Astrocyte of the spinal cord (primary cell): ENCODE data around the gene MAMDC2.

Experiments
- DNase-seq: peaks from one replicate; pipeline ENCODE4 v3.0.0; 2011; ENCODE audit warnings: low read depth, low spot score
- H3K4me3 ChIP-seq: 2 replicates; pipeline ENCODE4 v1.5.1; 2011; ENCODE audit warnings: low read depth, mild to moderate bottlenecking, low read length, moderate library complexity
- CTCF ChIP-seq: IDR thresholded peaks from 2 replicates; pipeline ENCODE4 v1.5.1; 2012; ENCODE audit warnings: low read depth, mild to moderate bottlenecking, low read length, inconsistent platforms
- in situ Hi-C: cut with HindIII; loops from 2 replicates; pipeline ENCODE4 v1.10.0; 2017; ENCODE audit warnings: low sequenced_read_pairs

Gene MAMDC2

GRCh38 chr9:70113403-70114022, 69.9 kb downstream of the MAMDC2 start:
- in situ Hi-C loops, result no loop called here
- H3K4me3 ChIP-seq, result no peak overlapping the region
- DNase-seq, result peak; percentile 74
- peak; percentile 88 for TF ChIP-seq CTCF

GRCh38 chr9:70114898-70115297, 71.2 kb downstream of the MAMDC2 start:
- no peak for DNase-seq
- H3K4me3 ChIP-seq, result no peak overlapping the region
- in situ Hi-C loops, result no loop called here
- no peak for TF ChIP-seq CTCF

GRCh38 chr9:70117835-70118319, 74.2 kb downstream of the MAMDC2 start:
- no peak overlapping the region for H3K4me3 ChIP-seq
- peak; percentile 56 for DNase-seq
- no peak for TF ChIP-seq CTCF
- in situ Hi-C loops, result no loop called here

- in situ Hi-C loops, result no loop called here
- TF ChIP-seq CTCF, result no peak
- H3K4me3 ChIP-seq, result no peak overlapping the region
- DNase-seq, result no peak
These were observed 76.1 kb downstream of the MAMDC2 start for GRCh38 chr9:70119786-70120185.

- TF ChIP-seq CTCF, result peak; percentile 28
- in situ Hi-C loops, result no loop called here
- DNase-seq, result peak; percentile 97
- no peak overlapping the region for H3K4me3 ChIP-seq
These were observed 77.3 kb downstream of the MAMDC2 start for GRCh38 chr9:70120834-70121510.

GRCh38 chr9:70121818-70122436, 78.3 kb downstream of the MAMDC2 start:
- in situ Hi-C loops, result no loop called here
- TF ChIP-seq CTCF, result no peak
- DNase-seq, result peak; percentile 69
- no peak overlapping the region for H3K4me3 ChIP-seq
